Keratinocyte (primary cell): ENCODE measurements around the gene MAP3K20. TPM values are rescaled to one million over a fixed set of nuclear protein-coding genes. Genes with fewer than 3 reads are reported as not detected.
"Not testable (repeated sequence)": the region's sequence is repeated elsewhere in the genome, so short reads cannot be mapped to it uniquely, and the experiment has no call there.

Experiments used
- DNase-seq: peaks from one replicate; pipeline ENCODE4 v3.0.0-alpha.2; 2011; ENCODE audit warnings: low read depth, missing footprints, low spot score
- FAIRE-seq: peaks from 2 replicates; lab custom pipeline; 2011; peaks lifted over from hg19 to GRCh38; lab: Jason Lieb, UNC
- H2AFZ ChIP-seq: 2 replicates; pipeline ENCODE4 v1.6.0; 2012; ENCODE audit warnings: low read length, control low read depth, inconsistent platforms; ENCODE audit not compliant: control insufficient read depth
- H3K27ac ChIP-seq: 2 replicates; pipeline ENCODE4 v1.5.1; 2011; ENCODE audit warnings: low read length; ENCODE audit not compliant: control insufficient read depth, insufficient read depth
- H3K27me3 ChIP-seq: 3 replicates; pipeline ENCODE4 v1.6.0; 2011; ENCODE audit warnings: low read length; ENCODE audit not compliant: control insufficient read depth, insufficient read depth; ENCODE audit errors: extremely low read depth
- H3K36me3 ChIP-seq, 2 experiments: 2 replicates in 1 of 2; 3 replicates in 1 of 2; pipeline ENCODE4 v1.5.1; 2011; ENCODE audit warnings: low read length in 2 of 2, mild to moderate bottlenecking in 1 of 2; ENCODE audit not compliant: control insufficient read depth in 2 of 2, insufficient read depth in 2 of 2; ENCODE audit errors: extremely low read depth in 1 of 2
- H3K4me1 ChIP-seq: 3 replicates; pipeline ENCODE4 v1.5.1; 2011; ENCODE audit warnings: low read length; ENCODE audit not compliant: control insufficient read depth, insufficient read depth; ENCODE audit errors: extremely low read depth
- H3K4me2 ChIP-seq: 3 replicates; pipeline ENCODE4 v1.6.0; 2011; ENCODE audit warnings: low read depth, low read length; ENCODE audit not compliant: control insufficient read depth, insufficient read depth; ENCODE audit errors: extremely low read depth
- H3K4me3 ChIP-seq, 3 experiments: fragments of 200-600 bp in 1 of 3; sonication (generic) in 1 of 3; 2 replicates in 2 of 3; 3 replicates in 1 of 3; pipeline ENCODE4 v1.5.1; 2011 to 2016; ENCODE audit warnings: low read length in 3 of 3, mild to moderate bottlenecking in 3 of 3, control low read depth in 2 of 3, inconsistent platforms in 1 of 3, low read depth in 1 of 3, mixed read lengths in 1 of 3, mixed run types in 1 of 3, moderate library complexity in 1 of 3; ENCODE audit not compliant: control insufficient read depth in 2 of 3, insufficient read depth in 2 of 3; ENCODE audit errors: extremely low read depth in 1 of 3
- H3K79me2 ChIP-seq: 2 replicates; pipeline ENCODE4 v1.6.0; 2012; ENCODE audit warnings: low read length; ENCODE audit not compliant: control insufficient read depth, insufficient read depth
- H3K9ac ChIP-seq: 3 replicates; pipeline ENCODE4 v1.6.0; 2011; ENCODE audit warnings: low read length; ENCODE audit not compliant: control insufficient read depth, insufficient read depth; ENCODE audit errors: extremely low read depth
- H3K9me1 ChIP-seq: 3 replicates; pipeline ENCODE4 v1.6.0; 2011; ENCODE audit warnings: low read length; ENCODE audit not compliant: control insufficient read depth, insufficient read depth; ENCODE audit errors: extremely low read depth
- H3K9me3 ChIP-seq: 2 replicates; pipeline ENCODE4 v1.5.1; 2012; ENCODE audit warnings: low read depth, low read length; ENCODE audit not compliant: control insufficient read depth
- H4K20me1 ChIP-seq: 3 replicates; pipeline ENCODE4 v1.6.0; 2011; ENCODE audit warnings: low read length; ENCODE audit not compliant: control insufficient read depth, insufficient read depth; ENCODE audit errors: extremely low read depth
- CTCF ChIP-seq, 3 experiments: IDR thresholded peaks in 1 of 3; conservative IDR thresholded peaks in 1 of 3; optimal IDR thresholded peaks in 1 of 3; 2 replicates in 2 of 3; 3 replicates in 1 of 3; pipeline versions ENCODE3 to v1.5.1; 2011; ENCODE audit warnings: low read length in 3 of 3, mild to moderate bottlenecking in 3 of 3, moderate library complexity in 2 of 3, control low read depth in 1 of 3, inconsistent platforms in 1 of 3; ENCODE audit not compliant: insufficient read depth in 2 of 3; ENCODE audit errors: extremely low read depth in 1 of 3
- EZH2 ChIP-seq: IDR thresholded peaks from one replicate; pipeline ENCODE4 v1.6.1; 2012; ENCODE audit warnings: inconsistent platforms, mild to moderate bottlenecking, low read length, moderate library complexity
- dilution Hi-C: fragments of 300-500 bp; cut with MboI; formaldehyde crosslinking; loops from one replicate; pipeline ENCODE4 v1.7.0; 2020; ENCODE audit warnings: low sequenced_read_pairs; ENCODE audit not compliant: extremely low pct_ligation_motif_present
- polyA plus RNA-seq, 5 experiments: library from polyadenylated mRNA; depleted of rRNA in 3 of 5; stranded (reverse) in 3 of 5; stranded (forward) in 1 of 5; unstranded in 1 of 5; fragments of >200 nt; gene quantifications; 1 replicate in 1 of 5; 2 replicates in 3 of 5; 3 replicates in 1 of 5; pipeline versions ENCODE4 v1.2.1 to v1.2.3, GENCODE V29; 2011 to 2012; ENCODE audit warnings: missing spikeins in 2 of 5, low read depth in 1 of 5, low replicate concordance in 1 of 5

The MAP3K20 gene
- polyA plus RNA-seq, 1 donor (not counting 4 experiments of a cell fraction or from before 2014, with no cell fraction given), result 31.7 TPM

GRCh38 chr2:173305303-173305702, 229.7 kb downstream of the MAP3K20 start:
- no peaks in the 10 kb centered on the region for H3K27me3 ChIP-seq
- dilution Hi-C loops, result no loop called here
- H3K9ac ChIP-seq, result no peak overlapping the region
- H3K4me2 ChIP-seq, result no peak overlapping the region
- no peaks in the 10 kb centered on the region for H3K9me1 ChIP-seq
- no peaks in the 10 kb centered on the region for H3K36me3 ChIP-seq
- FAIRE-seq (no peak), DNase-seq (no peak)
- no peak overlapping the region for H3K27ac ChIP-seq
- TF ChIP-seq EZH2, result no peak
- no peak for TF ChIP-seq CTCF (optimal IDR thresholded peaks at IDR 0.05 in 1 of 3, IDR thresholded peaks at IDR 0.05 in 1 of 3, conservative IDR thresholded peaks at IDR 0.05 in 1 of 3; ENCODE audit: extremely low read depth in 1 of 3, insufficient read depth in 2 of 3, low read length in 3 of 3)
- H3K4me3 ChIP-seq, result no peak overlapping the region
- no peaks in the 10 kb centered on the region for H3K79me2 ChIP-seq
- no peaks in the 10 kb centered on the region for H3K4me1 ChIP-seq
- H2AFZ ChIP-seq, result no peak overlapping the region
- H3K9me3 ChIP-seq, result peaks cover 5% of the 10 kb centered on the region
- H4K20me1 ChIP-seq, result no peaks in the 10 kb centered on the region

- H3K9ac ChIP-seq, result no peak overlapping the region
- no peak overlapping the region for H3K4me3 ChIP-seq
- H3K79me2 ChIP-seq, result no peaks in the 10 kb centered on the region
- H3K27me3 ChIP-seq, result no peaks in the 10 kb centered on the region
- no peaks in the 10 kb centered on the region for H3K9me1 ChIP-seq
- H3K36me3 ChIP-seq, result no peaks in the 10 kb centered on the region
- H3K27ac ChIP-seq, result no peak overlapping the region
- FAIRE-seq (no peak), DNase-seq (no peak)
- no peak overlapping the region for H3K4me2 ChIP-seq
- TF ChIP-seq CTCF (optimal IDR thresholded peaks at IDR 0.05 in 1 of 3, IDR thresholded peaks at IDR 0.05 in 1 of 3, conservative IDR thresholded peaks at IDR 0.05 in 1 of 3; ENCODE audit: extremely low read depth in 1 of 3, insufficient read depth in 2 of 3, low read length in 3 of 3) (no peak), EZH2 (no peak)
- H3K4me1 ChIP-seq, result no peaks in the 10 kb centered on the region
- dilution Hi-C loops, result no loop called here
- no peaks in the 10 kb centered on the region for H4K20me1 ChIP-seq
- no peaks in the 10 kb centered on the region for H3K9me3 ChIP-seq
- H2AFZ ChIP-seq, result no peak overlapping the region
Measured at GRCh38 chr2:173307293-173307692, 231.6 kb downstream of the MAP3K20 start.

GRCh38 chr2:173309370-173309769, 233.7 kb downstream of the MAP3K20 start:
- H3K79me2 ChIP-seq, H3K4me1 ChIP-seq, H3K9me1 ChIP-seq, H3K9ac ChIP-seq, H3K27ac ChIP-seq, H3K9me3 ChIP-seq, FAIRE-seq, DNase-seq, H3K4me3 ChIP-seq, H3K4me2 ChIP-seq, H4K20me1 ChIP-seq, H3K36me3 ChIP-seq, H2AFZ ChIP-seq, dilution Hi-C loops, H3K27me3 ChIP-seq: not testable (repeated sequence)
